ENCODE results near the gene PCGF3.
A peak's percentile ranks its signal among the peaks of the same experiment; 100 is the strongest.
"Not testable (repeated sequence)": the region's sequence is repeated elsewhere in the genome, so short reads cannot be mapped to it uniquely, and the experiment has no call there.

PCGF3 gene

DNA sequence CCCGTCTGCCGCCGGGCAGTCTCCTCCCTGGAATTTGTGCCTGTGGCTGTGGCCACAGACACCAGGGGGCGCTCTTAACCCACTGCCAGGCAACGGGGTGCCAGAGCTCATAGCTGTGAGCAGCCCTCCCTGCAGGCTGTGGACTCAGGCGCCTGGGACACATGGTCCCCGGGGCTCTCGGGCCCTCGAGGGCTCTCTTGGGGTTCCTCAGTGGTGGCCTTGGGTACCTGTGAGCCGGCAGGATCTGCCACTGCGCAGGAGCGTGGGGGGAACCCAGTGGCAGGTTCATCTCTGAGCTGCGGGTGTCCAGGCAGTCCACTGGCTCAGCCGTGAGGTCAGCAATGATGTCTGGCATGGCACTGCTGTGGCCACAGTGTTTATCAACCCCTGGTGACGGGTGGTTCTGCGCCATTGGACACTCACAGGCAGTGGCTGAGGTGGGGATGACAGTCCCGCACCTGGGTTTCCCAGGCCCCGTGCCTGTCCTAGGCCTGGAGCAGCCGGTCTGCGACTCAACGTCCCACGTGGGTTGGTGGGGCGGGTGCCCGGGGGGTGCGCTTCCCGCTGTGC lies 37.2 kb downstream of the PCGF3 start:
- DNase-seq (ENCODE audit: low read depth), result no peak

DNA sequence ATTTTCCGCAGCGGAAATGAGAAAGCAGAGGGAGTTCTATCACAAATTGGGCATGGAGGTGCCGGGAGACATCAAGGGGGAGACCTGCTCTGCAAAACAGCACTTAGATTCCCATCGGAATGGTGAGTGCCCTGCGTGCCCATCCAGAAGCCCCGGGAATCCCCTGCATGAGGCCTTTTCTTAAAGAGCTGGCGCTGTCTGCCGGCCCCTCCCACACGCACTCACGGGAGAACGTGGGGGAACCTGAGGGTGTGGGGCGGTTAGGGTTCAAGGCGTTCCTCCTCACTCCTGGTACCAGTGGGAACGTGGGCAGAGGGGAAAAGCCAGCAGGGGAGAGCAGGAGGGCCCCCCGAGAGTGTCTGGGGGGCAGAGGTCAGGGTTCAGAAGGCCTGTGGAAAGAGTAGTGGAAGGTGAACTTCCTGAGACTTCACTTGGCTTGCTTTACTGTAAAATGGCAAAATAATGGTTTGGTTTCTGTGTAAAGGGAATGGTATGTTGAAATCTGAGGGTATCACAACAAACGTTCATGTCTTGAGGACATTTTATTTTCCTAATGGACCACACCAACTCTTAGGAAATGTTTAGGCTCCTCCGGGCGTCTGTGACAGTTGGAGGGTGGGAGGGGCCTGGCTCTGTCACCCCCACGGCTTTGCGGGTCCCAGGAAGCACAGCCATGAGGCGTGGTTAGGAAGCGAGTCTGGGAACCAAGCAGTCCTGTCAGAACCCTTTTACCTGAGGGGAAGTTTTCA lies 38.0 kb downstream of the PCGF3 start:
- DNase-seq (ENCODE audit: low read depth), result peak; percentile 66

- DNase-seq (ENCODE audit: low read depth), result no peak
These were observed 38.7 kb downstream of the PCGF3 start for GRCh38 chr4:744212-744841.

GRCh38 chr4:747546-748170 lies 42.0 kb downstream of the PCGF3 start:
- no peak for DNase-seq (ENCODE audit: low read depth)

- no peak for DNase-seq (ENCODE audit: low read depth)
These were observed 42.8 kb downstream of the PCGF3 start for GRCh38 chr4:748461-748860.

- DNase-seq (ENCODE audit: low read depth), result peak; percentile 82
These were observed 44.4 kb downstream of the PCGF3 start for GRCh38 chr4:749698-750666.

DNA sequence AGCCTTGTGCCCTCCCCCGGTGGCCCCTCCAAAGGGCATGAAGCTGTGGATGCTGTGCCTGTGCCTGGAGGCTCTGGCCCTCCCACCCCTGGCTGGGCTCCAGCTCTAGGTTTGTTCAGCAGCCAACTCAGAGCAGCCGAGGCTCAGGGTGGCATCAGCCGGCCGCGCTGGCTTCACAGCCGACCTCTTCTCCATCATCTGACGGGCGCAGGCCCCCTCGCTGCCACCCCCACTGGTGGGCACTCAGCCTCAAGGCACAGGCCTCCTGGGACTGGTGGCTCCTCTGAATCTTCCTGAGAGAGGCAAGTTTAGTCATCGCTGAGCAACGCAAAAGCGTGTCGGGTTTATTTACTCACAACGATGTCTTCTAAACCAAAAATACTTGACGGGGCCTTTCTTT lies 46.0 kb downstream of the PCGF3 start:
- no peak for DNase-seq (ENCODE audit: low read depth)

GRCh38 chr4:752196-752861 lies 46.7 kb downstream of the PCGF3 start:
- DNase-seq (ENCODE audit: low read depth), result no peak

DNA sequence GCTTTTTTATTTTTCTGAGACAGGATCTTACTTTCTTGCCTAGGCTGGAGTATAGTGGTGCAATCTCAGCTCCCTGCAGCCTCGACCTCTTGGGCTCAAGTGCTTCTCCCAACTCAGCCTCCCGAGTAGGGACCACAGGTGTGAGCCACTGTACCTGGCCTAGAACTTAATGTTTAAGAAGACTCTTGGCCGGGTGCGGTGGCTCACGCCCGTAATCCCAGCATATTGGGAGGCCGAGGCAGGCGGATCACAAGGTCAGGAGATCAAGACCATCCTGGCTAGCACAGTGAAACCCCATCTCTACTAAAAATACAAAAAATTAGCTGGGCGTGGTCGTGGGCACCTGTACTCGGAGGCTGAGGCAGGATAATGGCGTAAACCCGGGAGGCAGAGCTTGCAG lies 47.6 kb downstream of the PCGF3 start:
- not testable (repeated sequence) for DNase-seq (ENCODE audit: low read depth)

GRCh38 chr4:754221-755120 lies 48.8 kb downstream of the PCGF3 start:
- no peak for DNase-seq (ENCODE audit: low read depth)

DNA sequence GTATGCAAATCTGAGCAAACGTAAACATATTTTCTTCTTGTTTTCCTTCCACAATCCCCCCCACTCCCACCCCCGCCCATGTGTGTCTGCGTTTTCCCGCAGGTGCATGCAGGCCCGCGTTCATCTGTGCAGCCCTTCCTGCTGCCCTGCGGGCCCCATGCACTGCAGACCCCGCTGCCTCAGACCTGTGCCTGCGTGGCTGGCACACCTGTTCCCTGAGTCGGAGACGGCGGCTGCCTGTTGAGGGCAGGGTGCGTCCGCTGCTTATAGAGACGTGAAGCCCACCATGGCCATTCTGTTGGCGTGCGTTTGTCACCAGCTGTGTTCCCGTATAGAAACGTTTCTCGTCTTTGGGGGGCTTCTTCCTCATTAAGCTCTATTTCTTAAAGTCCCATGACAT lies 51.5 kb downstream of the PCGF3 start:
- DNase-seq (ENCODE audit: low read depth), result no peak

DNA sequence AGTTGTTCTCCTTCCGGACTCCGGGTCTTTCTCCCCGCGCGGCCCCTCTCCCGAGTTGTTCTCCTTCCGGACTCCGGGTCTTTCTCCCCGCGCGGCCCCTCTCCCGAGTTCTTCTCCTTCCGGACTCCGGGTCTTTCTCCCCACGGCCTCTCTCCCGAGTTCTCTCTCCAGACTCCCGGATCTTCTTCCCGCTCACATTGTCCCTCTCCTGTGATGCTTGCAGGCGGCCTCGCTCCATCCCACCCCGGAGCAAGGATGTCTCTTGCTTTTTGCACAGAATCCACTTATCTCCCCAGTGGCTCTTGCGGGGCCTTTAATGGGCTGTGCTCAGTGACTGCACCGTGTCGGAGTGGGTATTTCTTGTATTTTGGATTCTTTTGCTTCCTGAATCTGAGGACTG lies 54.2 kb downstream of the PCGF3 start:
- not testable (repeated sequence) for DNase-seq (ENCODE audit: low read depth)

DNA sequence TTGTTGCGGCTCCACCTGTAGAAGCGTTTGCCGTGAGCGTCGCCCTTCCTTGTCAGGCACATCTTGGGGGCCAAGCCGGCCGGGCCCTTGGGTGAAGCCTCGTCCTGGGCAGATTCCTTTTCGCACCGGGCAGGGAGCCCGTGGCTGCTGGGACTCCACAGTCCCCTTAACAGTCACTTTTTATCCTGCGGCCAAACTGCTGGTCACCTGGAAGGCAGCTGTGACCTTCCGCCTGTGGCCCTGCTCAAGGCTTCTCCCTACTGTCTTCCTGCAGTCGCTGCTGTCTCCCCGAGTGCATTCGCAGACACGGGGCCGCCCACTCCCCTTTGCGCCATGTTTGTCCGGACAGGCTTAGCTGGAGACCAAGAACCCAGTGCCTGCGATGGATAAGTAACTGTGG lies 55.0 kb downstream of the PCGF3 start:
- no peak for DNase-seq (ENCODE audit: low read depth)

- no peak for DNase-seq (ENCODE audit: low read depth)
These were observed 55.5 kb downstream of the PCGF3 start for GRCh38 chr4:761086-761485.

DNA sequence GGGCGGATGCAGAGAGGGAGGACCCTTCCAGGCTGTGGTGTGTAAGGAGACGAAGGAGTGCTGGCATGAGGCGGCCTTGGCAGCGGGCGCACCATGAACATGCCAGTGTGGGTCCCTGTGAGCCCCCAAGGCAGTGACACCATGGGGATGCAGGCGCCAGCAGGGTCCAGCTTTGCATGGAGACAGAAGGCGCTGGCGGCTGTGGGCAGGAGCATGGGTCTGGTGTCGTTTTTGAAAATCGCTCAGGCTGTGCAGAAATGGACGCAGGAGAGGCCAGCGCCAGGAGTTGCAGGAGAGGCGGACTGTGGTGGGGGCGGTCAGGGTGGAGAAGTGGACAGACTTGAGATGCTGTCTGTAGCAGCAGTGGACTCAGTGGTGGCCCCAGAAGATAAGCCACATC lies 56.1 kb downstream of the PCGF3 start:
- no peak for DNase-seq (ENCODE audit: low read depth)

GRCh38 chr4:762211-763190 lies 56.9 kb downstream of the PCGF3 start:
- DNase-seq (ENCODE audit: low read depth), result no peak

GRCh38 chr4:763191-763810 lies 57.7 kb downstream of the PCGF3 start:
- no peak for DNase-seq (ENCODE audit: low read depth)

DNA sequence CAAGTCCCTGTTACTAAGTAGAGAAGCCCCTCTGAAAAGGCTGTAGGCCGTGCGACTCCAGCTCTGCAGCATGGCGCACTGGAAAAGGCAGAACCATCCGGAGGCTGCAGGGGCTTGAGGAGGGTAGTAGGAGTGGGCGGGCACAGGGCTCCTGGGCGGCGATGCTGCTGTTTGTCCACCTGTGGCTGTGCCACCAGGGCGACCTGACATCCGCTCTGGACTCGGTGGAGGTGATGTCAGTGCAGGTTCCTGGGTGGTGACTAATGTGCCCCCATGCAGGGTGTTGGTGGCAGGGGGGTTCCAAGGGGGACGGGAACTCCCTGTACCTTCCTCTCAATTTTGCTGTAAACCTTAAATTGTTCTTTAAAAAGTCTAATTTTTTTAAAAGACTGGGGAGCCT lies 58.3 kb downstream of the PCGF3 start:
- no peak for DNase-seq (ENCODE audit: low read depth)

Measured in fibroblast of gingiva (primary cell).